MM.1S (cell line): ENCODE results near the gene DUSP9.

Experiments
- EZH2 ChIP-seq: fragments of 300-600 bp; sonication (generic); optimal IDR thresholded peaks from 2 replicates; pipeline ENCODE3; 2017; ENCODE audit warnings: low read depth, mild to moderate bottlenecking, antibody characterized with exemption, low read length, mixed read lengths
- EZH2phosphoT487 ChIP-seq: fragments of 300-600 bp; sonication (generic); IDR thresholded peaks from 2 replicates; pipeline ENCODE4 v1.6.1; 2018; ENCODE audit warnings: antibody characterized with exemption, low read length
- TF ChIP-seq, protein P1 (sequence below): fragments of 300-600 bp; sonication (generic); IDR thresholded peaks from 2 replicates; pipeline ENCODE4 v1.5.1; 2016; ENCODE audit warnings: antibody characterized with exemption, low read length, mixed read lengths

DNA sequence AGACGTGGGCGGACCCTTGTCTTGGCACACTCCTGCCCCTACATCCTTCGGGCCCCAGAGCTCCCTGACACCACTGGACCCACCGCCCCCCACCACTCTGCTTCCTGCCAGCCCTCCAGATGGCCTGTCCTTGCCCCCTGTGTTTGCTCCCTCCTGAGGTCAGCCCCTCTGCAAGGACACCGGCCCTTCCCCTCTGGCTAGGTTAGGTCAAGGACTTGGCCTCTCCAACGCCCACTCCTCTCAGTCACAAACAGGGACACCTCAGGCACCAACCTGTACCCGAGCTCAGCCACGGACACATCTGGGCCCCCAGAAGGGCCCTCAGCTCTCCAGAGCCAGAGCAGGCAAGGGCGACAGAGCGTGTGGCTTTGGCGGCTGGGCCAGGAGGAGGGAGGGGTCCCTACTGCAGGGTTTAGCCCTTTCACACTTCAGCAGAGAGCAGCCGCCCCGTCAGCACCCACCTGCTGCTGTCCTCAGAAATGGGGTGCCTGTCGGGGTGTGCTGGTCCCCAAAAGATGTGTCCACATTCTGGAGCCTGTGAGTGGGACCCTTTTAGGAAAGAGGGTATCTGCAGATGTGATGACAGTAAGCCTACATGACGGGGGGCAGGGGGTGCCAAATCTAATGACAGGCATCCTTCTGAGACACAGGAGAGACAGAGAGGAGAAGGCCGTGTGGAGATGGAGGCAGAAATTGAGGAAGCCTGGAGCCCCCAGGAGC lies 23.5 kb upstream of the DUSP9 start:
- TF ChIP-seq EZH2phosphoT487 (no peak), EZH2 (no peak)
- TF ChIP-seq, protein P1, sequence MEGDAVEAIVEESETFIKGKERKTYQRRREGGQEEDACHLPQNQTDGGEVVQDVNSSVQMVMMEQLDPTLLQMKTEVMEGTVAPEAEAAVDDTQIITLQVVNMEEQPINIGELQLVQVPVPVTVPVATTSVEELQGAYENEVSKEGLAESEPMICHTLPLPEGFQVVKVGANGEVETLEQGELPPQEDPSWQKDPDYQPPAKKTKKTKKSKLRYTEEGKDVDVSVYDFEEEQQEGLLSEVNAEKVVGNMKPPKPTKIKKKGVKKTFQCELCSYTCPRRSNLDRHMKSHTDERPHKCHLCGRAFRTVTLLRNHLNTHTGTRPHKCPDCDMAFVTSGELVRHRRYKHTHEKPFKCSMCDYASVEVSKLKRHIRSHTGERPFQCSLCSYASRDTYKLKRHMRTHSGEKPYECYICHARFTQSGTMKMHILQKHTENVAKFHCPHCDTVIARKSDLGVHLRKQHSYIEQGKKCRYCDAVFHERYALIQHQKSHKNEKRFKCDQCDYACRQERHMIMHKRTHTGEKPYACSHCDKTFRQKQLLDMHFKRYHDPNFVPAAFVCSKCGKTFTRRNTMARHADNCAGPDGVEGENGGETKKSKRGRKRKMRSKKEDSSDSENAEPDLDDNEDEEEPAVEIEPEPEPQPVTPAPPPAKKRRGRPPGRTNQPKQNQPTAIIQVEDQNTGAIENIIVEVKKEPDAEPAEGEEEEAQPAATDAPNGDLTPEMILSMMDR, result no peak
